ENCODE measurements around the gene RASAL2. TPM values are rescaled to one million over a fixed set of nuclear protein-coding genes. Genes with fewer than 3 reads are reported as not detected.

RASAL2 gene
- total and polyA plus RNA-seq, 2 of the 13 experiments (the other 11 are each of a cell fraction or from before 2014, with no cell fraction given), result 5.4 to 5.9 TPM

- TF ChIP-seq, protein P1, sequence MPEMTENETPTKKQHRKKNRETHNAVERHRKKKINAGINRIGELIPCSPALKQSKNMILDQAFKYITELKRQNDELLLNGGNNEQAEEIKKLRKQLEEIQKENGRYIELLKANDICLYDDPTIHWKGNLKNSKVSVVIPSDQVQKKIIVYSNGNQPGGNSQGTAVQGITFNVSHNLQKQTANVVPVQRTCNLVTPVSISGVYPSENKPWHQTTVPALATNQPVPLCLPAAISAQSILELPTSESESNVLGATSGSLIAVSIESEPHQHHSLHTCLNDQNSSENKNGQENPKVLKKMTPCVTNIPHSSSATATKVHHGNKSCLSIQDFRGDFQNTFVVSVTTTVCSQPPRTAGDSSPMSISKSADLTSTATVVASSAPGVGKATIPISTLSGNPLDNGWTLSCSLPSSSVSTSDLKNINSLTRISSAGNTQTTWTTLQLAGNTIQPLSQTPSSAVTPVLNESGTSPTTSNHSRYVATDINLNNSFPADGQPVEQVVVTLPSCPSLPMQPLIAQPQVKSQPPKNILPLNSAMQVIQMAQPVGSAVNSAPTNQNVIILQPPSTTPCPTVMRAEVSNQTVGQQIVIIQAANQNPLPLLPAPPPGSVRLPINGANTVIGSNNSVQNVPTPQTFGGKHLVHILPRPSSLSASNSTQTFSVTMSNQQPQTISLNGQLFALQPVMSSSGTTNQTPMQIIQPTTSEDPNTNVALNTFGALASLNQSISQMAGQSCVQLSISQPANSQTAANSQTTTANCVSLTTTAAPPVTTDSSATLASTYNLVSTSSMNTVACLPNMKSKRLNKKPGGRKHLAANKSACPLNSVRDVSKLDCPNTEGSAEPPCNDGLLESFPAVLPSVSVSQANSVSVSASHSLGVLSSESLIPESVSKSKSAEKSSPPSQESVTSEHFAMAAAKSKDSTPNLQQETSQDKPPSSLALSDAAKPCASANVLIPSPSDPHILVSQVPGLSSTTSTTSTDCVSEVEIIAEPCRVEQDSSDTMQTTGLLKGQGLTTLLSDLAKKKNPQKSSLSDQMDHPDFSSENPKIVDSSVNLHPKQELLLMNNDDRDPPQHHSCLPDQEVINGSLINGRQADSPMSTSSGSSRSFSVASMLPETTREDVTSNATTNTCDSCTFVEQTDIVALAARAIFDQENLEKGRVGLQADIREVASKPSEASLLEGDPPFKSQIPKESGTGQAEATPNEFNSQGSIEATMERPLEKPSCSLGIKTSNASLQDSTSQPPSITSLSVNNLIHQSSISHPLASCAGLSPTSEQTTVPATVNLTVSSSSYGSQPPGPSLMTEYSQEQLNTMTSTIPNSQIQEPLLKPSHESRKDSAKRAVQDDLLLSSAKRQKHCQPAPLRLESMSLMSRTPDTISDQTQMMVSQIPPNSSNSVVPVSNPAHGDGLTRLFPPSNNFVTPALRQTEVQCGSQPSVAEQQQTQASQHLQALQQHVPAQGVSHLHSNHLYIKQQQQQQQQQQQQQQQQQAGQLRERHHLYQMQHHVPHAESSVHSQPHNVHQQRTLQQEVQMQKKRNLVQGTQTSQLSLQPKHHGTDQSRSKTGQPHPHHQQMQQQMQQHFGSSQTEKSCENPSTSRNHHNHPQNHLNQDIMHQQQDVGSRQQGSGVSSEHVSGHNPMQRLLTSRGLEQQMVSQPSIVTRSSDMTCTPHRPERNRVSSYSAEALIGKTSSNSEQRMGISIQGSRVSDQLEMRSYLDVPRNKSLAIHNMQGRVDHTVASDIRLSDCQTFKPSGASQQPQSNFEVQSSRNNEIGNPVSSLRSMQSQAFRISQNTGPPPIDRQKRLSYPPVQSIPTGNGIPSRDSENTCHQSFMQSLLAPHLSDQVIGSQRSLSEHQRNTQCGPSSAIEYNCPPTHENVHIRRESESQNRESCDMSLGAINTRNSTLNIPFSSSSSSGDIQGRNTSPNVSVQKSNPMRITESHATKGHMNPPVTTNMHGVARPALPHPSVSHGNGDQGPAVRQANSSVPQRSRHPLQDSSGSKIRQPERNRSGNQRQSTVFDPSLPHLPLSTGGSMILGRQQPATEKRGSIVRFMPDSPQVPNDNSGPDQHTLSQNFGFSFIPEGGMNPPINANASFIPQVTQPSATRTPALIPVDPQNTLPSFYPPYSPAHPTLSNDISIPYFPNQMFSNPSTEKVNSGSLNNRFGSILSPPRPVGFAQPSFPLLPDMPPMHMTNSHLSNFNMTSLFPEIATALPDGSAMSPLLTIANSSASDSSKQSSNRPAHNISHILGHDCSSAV (CRISPR knock-in tag; IDR thresholded peaks at IDR 0.05; ENCODE audit: borderline replicate concordance), result no peak
- TF ChIP-seq CSRNP1 (CRISPR knock-in tag; IDR thresholded peaks at IDR 0.05) (no peak), ZNF564 (CRISPR knock-in tag; IDR thresholded peaks at IDR 0.05) (no peak), MYNN (CRISPR knock-in tag; IDR thresholded peaks at IDR 0.05; ENCODE audit: low read depth) (no peak)
These were observed 97.0 kb downstream of the RASAL2 start (continued) for GRCh38 chr1:178190881-178191280.

Measured in HepG2 (cell line).